ENCODE measurements around the gene GAPVD1. TPM values are rescaled to one million over a fixed set of nuclear protein-coding genes. Genes with fewer than 3 reads are reported as not detected.
A peak's percentile ranks its signal among the peaks of the same experiment; 100 is the strongest.

The GAPVD1 gene
- total RNA-seq, 4 donors from 2014 or later = 34.8 to 65.4 (median 44.1) TPM

DNA sequence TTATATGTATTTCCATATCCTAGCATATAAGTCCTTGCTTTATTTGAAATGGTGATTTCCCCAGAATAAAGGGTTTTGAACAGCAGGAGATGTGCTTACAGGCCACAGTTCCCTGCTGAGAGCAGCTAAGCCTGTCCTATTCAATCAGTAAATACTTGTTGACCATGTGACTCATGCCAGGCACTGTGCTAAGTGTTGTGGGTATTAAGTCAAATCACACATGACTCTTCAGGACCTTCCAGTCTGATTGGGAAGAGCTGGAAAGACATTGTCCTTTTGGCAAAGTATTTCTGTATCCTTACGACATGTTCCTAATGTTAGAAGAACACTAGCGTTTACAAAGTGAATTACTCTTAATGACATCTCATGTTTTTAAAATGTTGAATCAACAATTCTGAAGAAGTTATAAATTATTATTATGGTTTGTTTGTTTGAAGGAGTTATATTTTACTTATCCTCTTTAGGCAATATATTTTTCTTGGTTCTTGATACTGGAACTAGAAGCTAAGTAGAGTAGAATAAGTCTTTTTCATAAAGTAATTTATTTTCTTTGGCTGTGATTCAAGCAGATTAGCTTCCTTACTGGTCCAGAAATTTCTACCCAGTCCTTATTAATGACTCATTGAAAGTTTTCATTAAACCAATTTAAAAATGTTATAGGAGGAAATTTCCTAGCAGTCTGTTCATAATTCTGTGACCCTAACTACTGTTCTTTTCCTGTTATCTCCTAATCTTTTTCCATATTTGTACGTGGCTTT is 82.1 kb downstream of the GAPVD1 start:
- Histone ChIP-seq H3K4me1 (peaks cover 0 to 12% (median 0%) of the 10 kb centered on the region in 3 donors), H3K9me3 (no peaks in the 10 kb centered on the region), H3K27me3 (no peaks in the 10 kb centered on the region), H3K4me3 (no peak overlapping the region), H3K36me3 (peaks cover 8 to 87% (median 8%) of the 10 kb centered on the region in 3 donors), H3K27ac (peak overlapping the region in 1 of 4 donors; percentile 23)
- DNase-seq = no peak
- WGBS, 2 donors = 54 to 59% methylated on average over 3 of the region's 3 CpGs
- TF ChIP-seq POLR2A (IDR thresholded peaks at IDR 0.05) = no peak
- TF ChIP-seq, protein P1, sequence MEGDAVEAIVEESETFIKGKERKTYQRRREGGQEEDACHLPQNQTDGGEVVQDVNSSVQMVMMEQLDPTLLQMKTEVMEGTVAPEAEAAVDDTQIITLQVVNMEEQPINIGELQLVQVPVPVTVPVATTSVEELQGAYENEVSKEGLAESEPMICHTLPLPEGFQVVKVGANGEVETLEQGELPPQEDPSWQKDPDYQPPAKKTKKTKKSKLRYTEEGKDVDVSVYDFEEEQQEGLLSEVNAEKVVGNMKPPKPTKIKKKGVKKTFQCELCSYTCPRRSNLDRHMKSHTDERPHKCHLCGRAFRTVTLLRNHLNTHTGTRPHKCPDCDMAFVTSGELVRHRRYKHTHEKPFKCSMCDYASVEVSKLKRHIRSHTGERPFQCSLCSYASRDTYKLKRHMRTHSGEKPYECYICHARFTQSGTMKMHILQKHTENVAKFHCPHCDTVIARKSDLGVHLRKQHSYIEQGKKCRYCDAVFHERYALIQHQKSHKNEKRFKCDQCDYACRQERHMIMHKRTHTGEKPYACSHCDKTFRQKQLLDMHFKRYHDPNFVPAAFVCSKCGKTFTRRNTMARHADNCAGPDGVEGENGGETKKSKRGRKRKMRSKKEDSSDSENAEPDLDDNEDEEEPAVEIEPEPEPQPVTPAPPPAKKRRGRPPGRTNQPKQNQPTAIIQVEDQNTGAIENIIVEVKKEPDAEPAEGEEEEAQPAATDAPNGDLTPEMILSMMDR (IDR thresholded peaks at IDR 0.05) = no peak
- intact Hi-C loops (cut with DNase I) = no loop called here

DNA sequence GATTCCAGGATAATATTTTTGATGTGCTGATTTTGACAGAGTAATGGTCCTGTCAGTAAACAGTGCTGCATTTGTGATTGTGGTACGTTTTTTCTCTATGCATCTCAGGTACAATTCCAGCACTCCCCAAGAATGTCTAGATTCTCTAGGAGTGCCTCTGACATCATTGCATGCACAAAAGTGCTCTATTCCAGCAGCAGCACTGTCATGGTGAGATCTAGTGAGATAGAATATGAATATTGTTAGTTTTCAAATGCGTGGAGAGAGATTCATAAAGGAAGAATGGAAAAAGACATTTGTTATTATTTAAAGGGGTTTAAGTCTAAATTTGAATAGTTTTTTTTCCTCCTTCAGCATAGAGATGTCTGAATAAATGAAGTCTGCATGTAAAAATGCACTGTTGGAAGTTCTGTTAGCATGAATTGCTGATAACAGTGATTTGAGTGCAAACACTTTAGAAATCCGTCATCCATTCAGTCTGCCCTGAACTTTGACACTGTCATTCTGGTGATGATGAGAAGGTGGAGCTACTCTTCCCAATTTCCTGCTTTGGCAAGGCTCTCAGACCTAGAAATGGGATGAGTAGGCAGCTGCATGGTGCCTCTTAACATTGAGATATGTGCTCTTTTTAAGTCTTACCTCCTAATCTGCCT is 84.6 kb downstream of the GAPVD1 start:
- no peak for TF ChIP-seq POLR2A (IDR thresholded peaks at IDR 0.05)
- TF ChIP-seq, protein P1 (IDR thresholded peaks at IDR 0.05) = no peak
- no peaks in the 10 kb centered on the region for H3K9me3 ChIP-seq
- no peaks in the 10 kb centered on the region for H3K27me3 ChIP-seq
- peaks cover 8 to 87% (median 28%) of the 10 kb centered on the region in 3 donors for H3K36me3 ChIP-seq
- H3K4me1 ChIP-seq = peaks cover 0 to 12% (median 0%) of the 10 kb centered on the region in 3 donors
- DNase-seq = no peak
- H3K27ac ChIP-seq = no peak overlapping the region
- H3K4me3 ChIP-seq = no peak overlapping the region
- intact Hi-C loops (cut with DNase I) = no loop called here
- WGBS, 2 donors = 82 to 88% methylated on average over 3 of the region's 3 CpGs

DNA sequence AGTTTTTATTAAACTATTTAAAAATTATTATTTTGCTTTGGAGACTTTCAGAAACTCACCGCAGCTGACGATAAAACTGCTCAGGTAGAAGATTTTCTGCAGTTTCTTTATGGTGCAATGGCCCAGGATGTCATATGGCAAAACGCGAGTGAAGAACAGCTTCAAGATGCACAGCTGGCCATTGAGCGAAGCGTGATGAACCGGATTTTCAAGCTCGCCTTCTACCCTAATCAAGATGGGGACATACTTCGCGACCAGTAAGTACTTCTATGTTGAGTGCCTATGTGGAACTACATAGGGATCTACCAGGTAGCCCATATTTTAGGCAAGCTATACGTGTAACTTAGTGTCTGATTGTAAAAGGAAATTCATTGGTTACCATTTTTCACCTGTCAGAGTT is 94.0 kb downstream of the GAPVD1 start:
- 92 to 95% methylated on average over 11 of the region's 11 CpGs for WGBS, 2 donors
- no peak for TF ChIP-seq POLR2A (IDR thresholded peaks at IDR 0.05)
- TF ChIP-seq, protein P1 (IDR thresholded peaks at IDR 0.05) = no peak
- H3K36me3 ChIP-seq = peaks cover 14 to 100% (median 42%) of the 10 kb centered on the region in 3 donors
- DNase-seq = no peak
- H3K4me3 ChIP-seq = no peak overlapping the region
- no peak overlapping the region for H3K27ac ChIP-seq
- H3K27me3 ChIP-seq = no peaks in the 10 kb centered on the region
- no peaks in the 10 kb centered on the region for H3K4me1 ChIP-seq
- H3K9me3 ChIP-seq = no peaks in the 10 kb centered on the region
- intact Hi-C loops (cut with DNase I) = no loop called here

DNA sequence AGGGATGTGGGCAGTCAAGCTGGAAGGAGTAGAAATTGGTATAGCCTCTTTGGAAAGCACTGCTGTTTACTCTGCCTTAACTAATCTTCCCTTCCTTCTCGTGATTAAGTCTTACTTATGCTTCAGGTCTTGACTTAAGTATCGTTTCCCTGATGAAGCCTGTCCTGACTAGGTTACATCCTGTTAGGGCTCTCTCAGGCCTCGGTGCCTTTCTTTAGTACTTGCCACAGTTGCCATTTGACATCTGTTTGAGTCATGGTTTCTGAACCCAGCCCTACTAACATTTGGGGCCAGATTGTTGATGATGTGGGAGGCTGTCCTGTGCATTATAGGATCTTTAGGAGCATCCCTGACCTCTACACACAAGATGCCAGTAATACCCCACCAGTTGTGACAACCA is 94.4 kb downstream of the GAPVD1 start:
- no peak for TF ChIP-seq POLR2A (IDR thresholded peaks at IDR 0.05)
- TF ChIP-seq, protein P1 (IDR thresholded peaks at IDR 0.05) = no peak
- H3K4me3 ChIP-seq = no peak overlapping the region
- WGBS, 2 donors = 71 to 74% methylated on average over 3 of the region's 3 CpGs
- H3K27me3 ChIP-seq = no peaks in the 10 kb centered on the region
- H3K9me3 ChIP-seq = no peaks in the 10 kb centered on the region
- no peaks in the 10 kb centered on the region for H3K4me1 ChIP-seq
- H3K27ac ChIP-seq = peak overlapping the region in 1 of 4 donors; percentile 15
- H3K36me3 ChIP-seq = peaks cover 14 to 100% (median 41%) of the 10 kb centered on the region in 3 donors
- intact Hi-C loops (cut with DNase I) = no loop called here
- DNase-seq = no peak

- intact Hi-C loops (cut with DNase I) = no loop called here
- DNase-seq = no peak
- no peak for TF ChIP-seq POLR2A (IDR thresholded peaks at IDR 0.05)
- TF ChIP-seq, protein P1 (IDR thresholded peaks at IDR 0.05) = no peak
- H3K36me3 ChIP-seq = peaks cover 17 to 100% (median 41%) of the 10 kb centered on the region in 3 donors
- no peaks in the 10 kb centered on the region for H3K9me3 ChIP-seq
- WGBS, 2 donors = 92 to 96% methylated on average over 1 of the region's 1 CpG
- H3K27me3 ChIP-seq = no peaks in the 10 kb centered on the region
- H3K4me3 ChIP-seq = no peak overlapping the region
- H3K4me1 ChIP-seq = no peaks in the 10 kb centered on the region
- H3K27ac ChIP-seq = no peak overlapping the region
Observed at GRCh38 chr9:125359011-125359410, 97.4 kb downstream of the GAPVD1 start.

All from esophagus squamous epithelium (tissue), 5 donors.